ENCODE data around the gene ADD1.

ADD1 gene

GRCh38 chr4:2816401-2816954 is 27.2 kb upstream of the ADD1 start:
- Histone ChIP-seq H3K36me3 (ENCODE audit: control insufficient read depth, insufficient read depth, low read length) (peaks cover 15% of the 10 kb centered on the region), H3K27me3 (replicated peaks; ENCODE audit: control insufficient read depth, insufficient read depth, low read length) (no peaks in the 10 kb centered on the region), H3K4me3 (replicated peaks; ENCODE audit: low read depth, low read length) (no peak overlapping the region)
- TF ChIP-seq, protein P1, sequence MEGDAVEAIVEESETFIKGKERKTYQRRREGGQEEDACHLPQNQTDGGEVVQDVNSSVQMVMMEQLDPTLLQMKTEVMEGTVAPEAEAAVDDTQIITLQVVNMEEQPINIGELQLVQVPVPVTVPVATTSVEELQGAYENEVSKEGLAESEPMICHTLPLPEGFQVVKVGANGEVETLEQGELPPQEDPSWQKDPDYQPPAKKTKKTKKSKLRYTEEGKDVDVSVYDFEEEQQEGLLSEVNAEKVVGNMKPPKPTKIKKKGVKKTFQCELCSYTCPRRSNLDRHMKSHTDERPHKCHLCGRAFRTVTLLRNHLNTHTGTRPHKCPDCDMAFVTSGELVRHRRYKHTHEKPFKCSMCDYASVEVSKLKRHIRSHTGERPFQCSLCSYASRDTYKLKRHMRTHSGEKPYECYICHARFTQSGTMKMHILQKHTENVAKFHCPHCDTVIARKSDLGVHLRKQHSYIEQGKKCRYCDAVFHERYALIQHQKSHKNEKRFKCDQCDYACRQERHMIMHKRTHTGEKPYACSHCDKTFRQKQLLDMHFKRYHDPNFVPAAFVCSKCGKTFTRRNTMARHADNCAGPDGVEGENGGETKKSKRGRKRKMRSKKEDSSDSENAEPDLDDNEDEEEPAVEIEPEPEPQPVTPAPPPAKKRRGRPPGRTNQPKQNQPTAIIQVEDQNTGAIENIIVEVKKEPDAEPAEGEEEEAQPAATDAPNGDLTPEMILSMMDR (IDR thresholded peaks at IDR 0.05; ENCODE audit: insufficient read depth, low read length, poor library complexity, severe bottlenecking): no peak
- DNase-seq (ENCODE audit: extremely low read depth, insufficient read length): no peak

DNA sequence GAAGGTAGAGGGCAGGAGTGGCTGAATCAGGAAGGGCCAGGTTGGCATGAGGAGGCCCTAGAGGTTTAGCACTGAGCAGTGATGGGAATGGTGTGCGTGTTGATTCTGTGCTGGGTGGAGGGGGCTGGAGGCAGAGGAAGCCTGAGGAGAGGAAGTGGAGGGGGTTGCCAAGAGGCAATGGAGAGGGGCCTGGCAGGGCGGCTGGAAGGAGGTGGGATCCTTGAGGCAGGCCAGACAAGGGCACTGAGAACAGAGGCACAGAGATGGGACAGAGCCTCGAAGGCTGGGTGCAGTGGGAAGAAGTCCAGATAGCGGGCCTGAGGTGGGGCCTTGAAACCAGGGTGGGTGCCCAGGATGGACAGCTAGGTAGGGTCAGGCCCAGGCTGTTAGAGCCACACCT is 26.5 kb upstream of the ADD1 start:
- Histone ChIP-seq H3K4me3 (replicated peaks; ENCODE audit: low read depth, low read length) (peak overlapping the region; percentile 52; the same call in 1 of the 2 replicates), H3K36me3 (ENCODE audit: control insufficient read depth, insufficient read depth, low read length) (peaks cover 15% of the 10 kb centered on the region)

GRCh38 chr4:2817701-2818350 is 25.8 kb upstream of the ADD1 start:
- no peak for DNase-seq (ENCODE audit: extremely low read depth, insufficient read length)
- Histone ChIP-seq H3K36me3 (ENCODE audit: control insufficient read depth, insufficient read depth, low read length) (peaks cover 18% of the 10 kb centered on the region), H3K27me3 (replicated peaks; ENCODE audit: control insufficient read depth, insufficient read depth, low read length) (no peaks in the 10 kb centered on the region), H3K4me3 (replicated peaks; ENCODE audit: low read depth, low read length) (peak overlapping the region; percentile 52)
- TF ChIP-seq, protein P1 (IDR thresholded peaks at IDR 0.05; ENCODE audit: insufficient read depth, low read length, poor library complexity, severe bottlenecking): no peak

More for the DNA sequence above, 26.5 kb upstream of the ADD1 start:
- no peak for DNase-seq (ENCODE audit: extremely low read depth, insufficient read length)
- H3K27me3 ChIP-seq (replicated peaks; ENCODE audit: control insufficient read depth, insufficient read depth, low read length): no peaks in the 10 kb centered on the region
- TF ChIP-seq, protein P1 (IDR thresholded peaks at IDR 0.05; ENCODE audit: insufficient read depth, low read length, poor library complexity, severe bottlenecking): no peak

DNA sequence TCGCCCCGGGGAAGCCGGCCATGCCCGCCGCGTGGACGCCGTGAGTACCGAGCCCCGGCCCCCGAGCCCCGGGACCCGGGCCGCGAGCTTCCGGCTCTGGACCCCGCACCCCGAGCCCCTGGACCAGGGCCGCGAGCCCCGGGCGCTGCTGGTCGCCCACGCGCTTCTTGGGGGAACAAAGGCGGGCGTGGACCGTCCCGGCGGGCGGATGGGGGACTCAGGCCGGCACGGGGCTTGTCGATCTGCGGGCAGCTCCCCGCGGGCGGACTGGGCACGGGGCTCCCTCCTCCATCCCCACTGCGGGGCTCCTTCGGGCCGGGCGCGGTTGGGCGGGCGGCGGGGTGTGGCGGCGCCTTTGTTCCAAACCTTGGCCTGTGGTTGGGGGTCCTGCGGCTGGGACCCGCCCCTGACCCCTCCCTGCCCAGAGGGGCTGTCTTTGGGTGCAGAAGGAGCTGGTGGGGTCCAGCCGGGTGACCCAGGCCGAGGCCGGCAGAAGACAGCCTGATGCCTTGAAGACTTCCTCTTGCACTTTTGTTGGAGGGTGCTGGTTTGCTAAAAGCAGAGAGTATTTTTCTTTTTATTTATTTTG is 25.2 kb upstream of the ADD1 start:
- TF ChIP-seq, protein P1 (IDR thresholded peaks at IDR 0.05; ENCODE audit: insufficient read depth, low read length, poor library complexity, severe bottlenecking): no peak
- H3K4me3 ChIP-seq (replicated peaks; ENCODE audit: low read depth, low read length): peak overlapping the region; percentile 50
- DNase-seq (ENCODE audit: extremely low read depth, insufficient read length): no peak
- H3K27me3 ChIP-seq (replicated peaks; ENCODE audit: control insufficient read depth, insufficient read depth, low read length): no peaks in the 10 kb centered on the region
- peaks cover 21% of the 10 kb centered on the region for H3K36me3 ChIP-seq (ENCODE audit: control insufficient read depth, insufficient read depth, low read length)

DNA sequence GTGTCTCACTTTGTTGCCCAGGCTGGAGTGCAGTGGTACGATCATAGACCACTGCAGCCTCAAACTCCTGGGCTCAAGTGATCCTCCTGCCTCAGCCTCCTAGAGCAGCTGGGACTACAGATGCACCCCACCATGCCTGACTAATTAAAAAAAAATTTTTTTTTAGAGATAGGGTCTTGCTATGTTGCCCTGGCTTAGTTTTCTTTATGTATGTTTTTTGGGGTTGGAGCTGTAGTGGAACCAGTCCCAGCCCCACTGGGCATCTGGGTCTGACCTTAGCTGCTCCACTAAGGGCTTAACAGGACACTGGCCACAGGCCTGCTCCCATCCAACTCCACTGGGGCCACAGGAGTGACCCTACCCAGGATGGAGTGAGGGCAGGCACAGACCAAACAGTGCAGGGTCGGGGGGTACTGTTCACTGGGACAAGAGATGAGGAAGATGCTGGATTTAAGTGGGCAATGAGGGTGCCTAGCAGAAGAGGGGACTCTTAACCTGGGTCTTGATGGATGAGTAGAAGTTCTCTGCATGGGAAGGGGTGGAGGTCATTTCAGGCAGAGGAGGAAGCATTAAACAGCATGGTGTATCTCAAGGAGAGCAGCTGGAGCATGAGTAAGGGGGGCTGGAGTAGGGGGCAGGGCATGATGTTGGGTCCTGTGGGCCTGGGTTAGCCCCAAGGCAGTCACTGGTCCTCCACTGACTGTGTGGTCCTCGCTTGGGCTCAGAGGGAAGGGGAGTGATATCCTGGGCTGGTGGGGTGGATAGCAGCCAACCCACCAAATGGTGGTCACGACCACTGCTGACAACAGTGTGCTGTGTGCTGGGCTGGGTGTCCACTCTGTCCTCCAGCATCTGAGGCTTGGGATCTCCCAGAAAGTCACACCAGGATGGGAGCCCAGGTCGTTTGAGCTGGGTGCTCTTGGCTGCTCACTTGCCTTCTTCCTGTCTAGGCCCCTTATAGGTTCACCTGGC is 24.1 kb upstream of the ADD1 start:
- Histone ChIP-seq H3K27me3 (replicated peaks; ENCODE audit: control insufficient read depth, insufficient read depth, low read length) (no peaks in the 10 kb centered on the region), H3K4me3 (replicated peaks; ENCODE audit: low read depth, low read length) (no peak overlapping the region)

More for the DNA sequence above, 24.1 kb upstream of the ADD1 start:
- no peak for DNase-seq (ENCODE audit: extremely low read depth, insufficient read length)
- peaks cover 23% of the 10 kb centered on the region for H3K36me3 ChIP-seq (ENCODE audit: control insufficient read depth, insufficient read depth, low read length)
- TF ChIP-seq, protein P1 (IDR thresholded peaks at IDR 0.05; ENCODE audit: insufficient read depth, low read length, poor library complexity, severe bottlenecking): no peak
